OCI-M2 (cell line): Measurements from ENCODE around the gene HOXD11.

Experiments
- DNase-seq: peaks from one replicate; lab custom pipeline; 2025; ENCODE audit not compliant: unreplicated experiment; lab: John Stamatoyannopoulos, UW

HOXD11 gene

GRCh38 chr2:176120364-176121189, 13.5 kb downstream of the HOXD11 start:
- DNase-seq, result no peak

GRCh38 chr2:176121190-176122051, 14.3 kb downstream of the HOXD11 start:
- DNase-seq, result no peak

GRCh38 chr2:176122052-176122682, 15.1 kb downstream of the HOXD11 start:
- peak; percentile 16 for DNase-seq

- DNase-seq, result no peak
Observed at GRCh38 chr2:176122683-176123410, 15.8 kb downstream of the HOXD11 start, which contains the start of gene HOXD9. TSS of gene HOXD9 (plus strand) at chr2:176122719. CDS start at chr2:176122769, 50 bp downstream.

GRCh38 chr2:176123411-176124109, 16.5 kb downstream of the HOXD11 start:
- no peak for DNase-seq

GRCh38 chr2:176124110-176124946, 17.2 kb downstream of the HOXD11 start:
- no peak for DNase-seq

- no peak for DNase-seq
Observed at GRCh38 chr2:176124947-176125771, 18.1 kb downstream of the HOXD11 start.

- DNase-seq, result no peak
Observed at GRCh38 chr2:176125772-176126054, 18.6 kb downstream of the HOXD11 start.

- DNase-seq, result no peak
Observed at GRCh38 chr2:176126929-176127773, 20.1 kb downstream of the HOXD11 start.

GRCh38 chr2:176127774-176128072, 20.6 kb downstream of the HOXD11 start:
- no peak for DNase-seq

- DNase-seq, result no peak
Observed at GRCh38 chr2:176128172-176128981, 21.3 kb downstream of the HOXD11 start.

GRCh38 chr2:176128982-176129796, 22.1 kb downstream of the HOXD11 start, which contains the start of gene HOXD8:
TSS of gene HOXD8 (plus strand) at chr2:176129705. CDS start at chr2:176130367, 662 bp downstream.
- no peak for DNase-seq

- no peak for DNase-seq
Observed at GRCh38 chr2:176129813-176130146, 22.7 kb downstream of the HOXD11 start.

GRCh38 chr2:176130147-176130956, 23.3 kb downstream of the HOXD11 start:
- no peak for DNase-seq
